GM10847 (cell line): ENCODE data around the gene ACADSB.

Experiments
- POLR2A ChIP-seq: IDR thresholded peaks from 2 replicates; pipeline ENCODE4 v1.6.1; 2011; ENCODE audit not compliant: insufficient read length; ENCODE audit errors: extremely low read depth

ACADSB gene

GRCh38 chr10:123045961-123046731, 37.3 kb downstream of the ACADSB start:
- no peak for TF ChIP-seq POLR2A

- no peak for TF ChIP-seq POLR2A
Observed at GRCh38 chr10:123057968-123058367, 49.2 kb downstream of the ACADSB start.

GRCh38 chr10:123061865-123062264, 53.1 kb downstream of the ACADSB start:
- TF ChIP-seq POLR2A, result no peak

GRCh38 chr10:123062726-123063125, 53.9 kb downstream of the ACADSB start:
- TF ChIP-seq POLR2A, result no peak

GRCh38 chr10:123068087-123068853, 59.5 kb downstream of the ACADSB start:
- no peak for TF ChIP-seq POLR2A

- TF ChIP-seq POLR2A, result no peak
Observed at GRCh38 chr10:123069246-123069986, 60.6 kb downstream of the ACADSB start.

- no peak for TF ChIP-seq POLR2A
Observed at GRCh38 chr10:123073187-123073586, 64.4 kb downstream of the ACADSB start.

- no peak for TF ChIP-seq POLR2A
Observed at GRCh38 chr10:123074215-123074614, 65.4 kb downstream of the ACADSB start.

- TF ChIP-seq POLR2A, result no peak
Observed at GRCh38 chr10:123081896-123082295, 73.1 kb downstream of the ACADSB start.

- TF ChIP-seq POLR2A, result no peak
Observed at GRCh38 chr10:123083811-123084210, 75.0 kb downstream of the ACADSB start.

- TF ChIP-seq POLR2A, result no peak
Observed at GRCh38 chr10:123086281-123086680, 77.5 kb downstream of the ACADSB start.

- TF ChIP-seq POLR2A, result no peak
Observed at GRCh38 chr10:123087348-123087747, 78.5 kb downstream of the ACADSB start.

- TF ChIP-seq POLR2A, result no peak
Observed at GRCh38 chr10:123087786-123088185, 79.0 kb downstream of the ACADSB start.

GRCh38 chr10:123092635-123093414, 84.0 kb downstream of the ACADSB start:
- TF ChIP-seq POLR2A, result no peak

GRCh38 chr10:123093489-123093888, 84.7 kb downstream of the ACADSB start:
- no peak for TF ChIP-seq POLR2A

- TF ChIP-seq POLR2A, result no peak
Observed at GRCh38 chr10:123096452-123096851, 87.6 kb downstream of the ACADSB start.

GRCh38 chr10:123097039-123097438, 88.2 kb downstream of the ACADSB start:
- no peak for TF ChIP-seq POLR2A
